SK-N-SH (cell line): ENCODE data around the gene TSPAN8.

Experiments used
- CTCF ChIP-seq: fragments of 200-600 bp; sonication (generic); IDR thresholded peaks from 2 replicates; pipeline ENCODE4 v1.6.1; 2017; ENCODE audit warnings: antibody characterized with exemption, mild to moderate bottlenecking, moderate library complexity
- EZH2phosphoT487 ChIP-seq: fragments of 200-600 bp; sonication (generic); IDR thresholded peaks from 2 replicates; pipeline ENCODE4 v1.6.1; 2017; ENCODE audit warnings: low read depth, mixed run types, mild to moderate bottlenecking, antibody characterized with exemption, moderate library complexity, borderline replicate concordance
- FOXJ3 ChIP-seq: sonication (generic); formaldehyde crosslinking; IDR thresholded peaks from 2 replicates; pipeline ENCODE4 v1.5.1; 2020; ENCODE audit warnings: mild to moderate bottlenecking, missing genetic modification reagents
- FOXM1 ChIP-seq: IDR thresholded peaks from 2 replicates; pipeline ENCODE4 v1.4.0; 2012; ENCODE audit warnings: low read depth, mild to moderate bottlenecking
- JUND ChIP-seq: IDR thresholded peaks from 2 replicates; pipeline ENCODE4 v1.4.0; 2012
- NRF1 ChIP-seq: IDR thresholded peaks from 2 replicates; pipeline ENCODE4 v1.6.1; 2012; ENCODE audit warnings: low read depth, mild to moderate bottlenecking, low read length
- RAD21 ChIP-seq: IDR thresholded peaks from 2 replicates; pipeline ENCODE4 v1.6.1; 2012; ENCODE audit warnings: mild to moderate bottlenecking, low read length
- RXRA ChIP-seq: IDR thresholded peaks from 2 replicates; pipeline ENCODE4 v1.4.0; 2012; ENCODE audit warnings: low read depth, mild to moderate bottlenecking, borderline replicate concordance
- TAF1 ChIP-seq: IDR thresholded peaks from 2 replicates; pipeline ENCODE4 v1.6.1; 2012; ENCODE audit warnings: low read depth, mild to moderate bottlenecking, low read length, moderate library complexity, borderline replicate concordance
- USF1 ChIP-seq: IDR thresholded peaks from 2 replicates; pipeline ENCODE4 v1.4.0; 2012; ENCODE audit warnings: low read depth, borderline replicate concordance
- YY1 ChIP-seq: IDR thresholded peaks from 2 replicates; pipeline ENCODE4 v1.4.0; 2012; ENCODE audit warnings: low read depth, mild to moderate bottlenecking
- TF ChIP-seq, protein P1 (sequence below): IDR thresholded peaks from 2 replicates; pipeline ENCODE4 v1.6.1; 2012; ENCODE audit warnings: mild to moderate bottlenecking, low read depth, low read length, moderate library complexity
- TF ChIP-seq, protein P2 (sequence below): IDR thresholded peaks from 2 replicates; pipeline ENCODE4 v1.4.0; 2012; ENCODE audit warnings: low read depth, borderline replicate concordance

DNA sequence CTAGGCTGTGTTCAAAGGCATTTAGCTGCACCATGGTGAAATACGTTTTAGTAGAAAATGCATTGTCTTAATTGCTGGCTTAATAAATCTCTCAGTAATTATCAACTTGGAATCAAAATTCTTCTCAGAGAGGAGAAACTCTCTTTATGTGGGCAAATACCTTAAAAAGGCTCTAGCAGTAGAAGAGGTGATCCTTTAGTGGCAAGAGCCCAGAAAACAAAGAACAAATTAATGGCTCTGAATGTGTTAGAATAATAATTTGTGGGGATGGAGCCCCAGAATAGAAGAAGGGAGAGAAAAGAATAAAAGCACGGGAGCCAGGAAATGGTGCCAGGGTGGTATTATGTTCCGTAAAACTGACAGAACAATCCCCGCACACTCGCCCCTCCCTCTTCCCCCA, 14.8 kb downstream of the TSPAN8 start:
- no peak for TF ChIP-seq CTCF
- no peak for TF ChIP-seq RXRA
- TF ChIP-seq, protein P1, sequence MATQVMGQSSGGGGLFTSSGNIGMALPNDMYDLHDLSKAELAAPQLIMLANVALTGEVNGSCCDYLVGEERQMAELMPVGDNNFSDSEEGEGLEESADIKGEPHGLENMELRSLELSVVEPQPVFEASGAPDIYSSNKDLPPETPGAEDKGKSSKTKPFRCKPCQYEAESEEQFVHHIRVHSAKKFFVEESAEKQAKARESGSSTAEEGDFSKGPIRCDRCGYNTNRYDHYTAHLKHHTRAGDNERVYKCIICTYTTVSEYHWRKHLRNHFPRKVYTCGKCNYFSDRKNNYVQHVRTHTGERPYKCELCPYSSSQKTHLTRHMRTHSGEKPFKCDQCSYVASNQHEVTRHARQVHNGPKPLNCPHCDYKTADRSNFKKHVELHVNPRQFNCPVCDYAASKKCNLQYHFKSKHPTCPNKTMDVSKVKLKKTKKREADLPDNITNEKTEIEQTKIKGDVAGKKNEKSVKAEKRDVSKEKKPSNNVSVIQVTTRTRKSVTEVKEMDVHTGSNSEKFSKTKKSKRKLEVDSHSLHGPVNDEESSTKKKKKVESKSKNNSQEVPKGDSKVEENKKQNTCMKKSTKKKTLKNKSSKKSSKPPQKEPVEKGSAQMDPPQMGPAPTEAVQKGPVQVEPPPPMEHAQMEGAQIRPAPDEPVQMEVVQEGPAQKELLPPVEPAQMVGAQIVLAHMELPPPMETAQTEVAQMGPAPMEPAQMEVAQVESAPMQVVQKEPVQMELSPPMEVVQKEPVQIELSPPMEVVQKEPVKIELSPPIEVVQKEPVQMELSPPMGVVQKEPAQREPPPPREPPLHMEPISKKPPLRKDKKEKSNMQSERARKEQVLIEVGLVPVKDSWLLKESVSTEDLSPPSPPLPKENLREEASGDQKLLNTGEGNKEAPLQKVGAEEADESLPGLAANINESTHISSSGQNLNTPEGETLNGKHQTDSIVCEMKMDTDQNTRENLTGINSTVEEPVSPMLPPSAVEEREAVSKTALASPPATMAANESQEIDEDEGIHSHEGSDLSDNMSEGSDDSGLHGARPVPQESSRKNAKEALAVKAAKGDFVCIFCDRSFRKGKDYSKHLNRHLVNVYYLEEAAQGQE: no peak
- no peak for TF ChIP-seq RAD21
- TF ChIP-seq NRF1: no peak
- no peak for TF ChIP-seq FOXJ3 (CRISPR knock-in tag)
- no peak for TF ChIP-seq USF1
- TF ChIP-seq, protein P2, sequence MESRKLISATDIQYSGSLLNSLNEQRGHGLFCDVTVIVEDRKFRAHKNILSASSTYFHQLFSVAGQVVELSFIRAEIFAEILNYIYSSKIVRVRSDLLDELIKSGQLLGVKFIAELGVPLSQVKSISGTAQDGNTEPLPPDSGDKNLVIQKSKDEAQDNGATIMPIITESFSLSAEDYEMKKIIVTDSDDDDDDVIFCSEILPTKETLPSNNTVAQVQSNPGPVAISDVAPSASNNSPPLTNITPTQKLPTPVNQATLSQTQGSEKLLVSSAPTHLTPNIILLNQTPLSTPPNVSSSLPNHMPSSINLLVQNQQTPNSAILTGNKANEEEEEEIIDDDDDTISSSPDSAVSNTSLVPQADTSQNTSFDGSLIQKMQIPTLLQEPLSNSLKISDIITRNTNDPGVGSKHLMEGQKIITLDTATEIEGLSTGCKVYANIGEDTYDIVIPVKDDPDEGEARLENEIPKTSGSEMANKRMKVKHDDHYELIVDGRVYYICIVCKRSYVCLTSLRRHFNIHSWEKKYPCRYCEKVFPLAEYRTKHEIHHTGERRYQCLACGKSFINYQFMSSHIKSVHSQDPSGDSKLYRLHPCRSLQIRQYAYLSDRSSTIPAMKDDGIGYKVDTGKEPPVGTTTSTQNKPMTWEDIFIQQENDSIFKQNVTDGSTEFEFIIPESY: no peak
- no peak for TF ChIP-seq FOXM1
- no peak for TF ChIP-seq JUND
- no peak for TF ChIP-seq TAF1
- no peak for TF ChIP-seq YY1
- TF ChIP-seq EZH2phosphoT487: no peak
